Daoy (cell line): ENCODE results near the gene SLC29A3. TPM values are rescaled to one million over a fixed set of nuclear protein-coding genes. Genes with fewer than 3 reads are reported as not detected.

Experiments
- DNase-seq: peaks from one replicate; pipeline ENCODE4 v3.0.0-alpha.2; 2015; ENCODE audit warnings: low read depth
- total RNA-seq: library from RNA; depleted of rRNA; stranded (reverse); fragments of >200 nt; shearing (Covaris generic); gene quantifications from 2 replicates; pipeline ENCODE4 v1.2.3, GENCODE V29; 2014

The SLC29A3 gene
- total RNA-seq, 1 experiment from 2014 or later: 0.63 TPM

GRCh38 chr10:71368643-71369042 is 49.6 kb downstream of the SLC29A3 start:
- DNase-seq: no peak

- no peak for DNase-seq
Measured at GRCh38 chr10:71369602-71370001, 50.5 kb downstream of the SLC29A3 start.

GRCh38 chr10:71370031-71370430 is 51.0 kb downstream of the SLC29A3 start:
- DNase-seq: no peak

- no peak for DNase-seq
Measured at GRCh38 chr10:71371750-71372166, 52.7 kb downstream of the SLC29A3 start.

GRCh38 chr10:71372882-71373495 is 53.9 kb downstream of the SLC29A3 start:
- no peak for DNase-seq

- DNase-seq: no peak
Measured at GRCh38 chr10:71374481-71375233, 55.6 kb downstream of the SLC29A3 start.

GRCh38 chr10:71375952-71376351 is 56.9 kb downstream of the SLC29A3 start:
- no peak for DNase-seq

GRCh38 chr10:71378336-71379117 is 59.5 kb downstream of the SLC29A3 start:
- no peak for DNase-seq

GRCh38 chr10:71379118-71379766 is 60.2 kb downstream of the SLC29A3 start:
- no peak for DNase-seq

GRCh38 chr10:71380841-71381240 is 61.8 kb downstream of the SLC29A3 start:
- no peak for DNase-seq

GRCh38 chr10:71381611-71382010 is 62.6 kb downstream of the SLC29A3 start:
- no peak for DNase-seq

GRCh38 chr10:71382028-71382427 is 63.0 kb downstream of the SLC29A3 start:
- DNase-seq: no peak

- DNase-seq: no peak
Measured at GRCh38 chr10:71382757-71383156, 63.7 kb downstream of the SLC29A3 start.

GRCh38 chr10:71383972-71384687 is 65.1 kb downstream of the SLC29A3 start:
- DNase-seq: peak; percentile 62

- DNase-seq: no peak
Measured at GRCh38 chr10:71388171-71388570, 69.1 kb downstream of the SLC29A3 start.

GRCh38 chr10:71388583-71389310 is 69.7 kb downstream of the SLC29A3 start:
- DNase-seq: no peak

GRCh38 chr10:71389768-71390460 is 70.9 kb downstream of the SLC29A3 start:
- DNase-seq: no peak

- no peak for DNase-seq
Measured at GRCh38 chr10:71390461-71390835, 71.4 kb downstream of the SLC29A3 start.

GRCh38 chr10:71390921-71391690 is 72.0 kb downstream of the SLC29A3 start:
- DNase-seq: no peak
